GM06990 (cell line): Measurements from ENCODE around the gene TMIGD1.
A peak's percentile ranks its signal among the peaks of the same experiment; 100 is the strongest.

ENCODE experiments used
- DNase-seq: peaks from one replicate; pipeline ENCODE4 v3.0.0-alpha.2; 2011; ENCODE audit not compliant: insufficient read length; ENCODE audit errors: extremely low read depth
- H3K27me3 ChIP-seq: replicated peaks from 2 replicates; pipeline ENCODE4 v1.6.0; 2011; ENCODE audit warnings: low read length; ENCODE audit not compliant: control insufficient read depth, insufficient read depth
- H3K36me3 ChIP-seq: 2 replicates; pipeline ENCODE4 v1.5.1; 2011; ENCODE audit warnings: low read length; ENCODE audit not compliant: control insufficient read depth, insufficient read depth
- H3K4me3 ChIP-seq: replicated peaks from 2 replicates; pipeline ENCODE4 v1.5.1; 2011; ENCODE audit warnings: low read depth, mild to moderate bottlenecking, control low read depth, low read length
- TF ChIP-seq, protein P1 (sequence below): IDR thresholded peaks from 2 replicates; pipeline ENCODE4 v1.5.1; 2011; ENCODE audit warnings: low read length, control low read depth, mild to moderate bottlenecking, inconsistent platforms; ENCODE audit not compliant: insufficient read depth, poor library complexity, severe bottlenecking

The TMIGD1 gene

DNA sequence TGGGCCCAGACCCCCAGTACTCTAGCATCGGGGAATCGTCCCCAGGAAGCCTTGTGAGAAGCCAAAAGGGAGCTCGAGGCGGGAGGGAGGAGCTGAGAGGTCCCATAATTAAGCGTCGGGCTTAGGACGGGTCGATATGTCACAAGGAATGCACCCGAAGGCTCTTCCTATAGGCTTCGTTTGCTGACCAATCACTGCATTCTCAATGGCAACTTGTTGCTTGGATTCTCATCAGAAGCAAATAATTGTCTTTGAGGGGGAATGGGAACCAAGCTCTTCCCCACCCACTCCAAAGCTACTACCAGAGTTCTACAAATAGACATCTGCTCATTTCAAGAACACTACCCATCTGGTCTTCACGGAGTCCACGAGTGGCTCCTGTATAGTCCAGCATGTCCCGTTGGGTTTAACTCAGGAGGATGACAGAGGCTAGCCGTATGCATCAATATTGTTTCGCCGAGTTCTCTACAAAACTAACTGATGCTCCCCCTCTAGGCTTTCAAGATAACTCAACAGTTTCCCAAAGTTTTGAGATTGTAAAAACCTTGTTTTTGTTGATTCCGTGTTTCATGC is 41.5 kb downstream of the TMIGD1 start:
- TF ChIP-seq, protein P1, sequence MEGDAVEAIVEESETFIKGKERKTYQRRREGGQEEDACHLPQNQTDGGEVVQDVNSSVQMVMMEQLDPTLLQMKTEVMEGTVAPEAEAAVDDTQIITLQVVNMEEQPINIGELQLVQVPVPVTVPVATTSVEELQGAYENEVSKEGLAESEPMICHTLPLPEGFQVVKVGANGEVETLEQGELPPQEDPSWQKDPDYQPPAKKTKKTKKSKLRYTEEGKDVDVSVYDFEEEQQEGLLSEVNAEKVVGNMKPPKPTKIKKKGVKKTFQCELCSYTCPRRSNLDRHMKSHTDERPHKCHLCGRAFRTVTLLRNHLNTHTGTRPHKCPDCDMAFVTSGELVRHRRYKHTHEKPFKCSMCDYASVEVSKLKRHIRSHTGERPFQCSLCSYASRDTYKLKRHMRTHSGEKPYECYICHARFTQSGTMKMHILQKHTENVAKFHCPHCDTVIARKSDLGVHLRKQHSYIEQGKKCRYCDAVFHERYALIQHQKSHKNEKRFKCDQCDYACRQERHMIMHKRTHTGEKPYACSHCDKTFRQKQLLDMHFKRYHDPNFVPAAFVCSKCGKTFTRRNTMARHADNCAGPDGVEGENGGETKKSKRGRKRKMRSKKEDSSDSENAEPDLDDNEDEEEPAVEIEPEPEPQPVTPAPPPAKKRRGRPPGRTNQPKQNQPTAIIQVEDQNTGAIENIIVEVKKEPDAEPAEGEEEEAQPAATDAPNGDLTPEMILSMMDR = no peak
- Histone ChIP-seq H3K4me3 (peak overlapping the region; percentile 79), H3K36me3 (no peaks in the 10 kb centered on the region), H3K27me3 (no peaks in the 10 kb centered on the region)
- no peak for DNase-seq

DNA sequence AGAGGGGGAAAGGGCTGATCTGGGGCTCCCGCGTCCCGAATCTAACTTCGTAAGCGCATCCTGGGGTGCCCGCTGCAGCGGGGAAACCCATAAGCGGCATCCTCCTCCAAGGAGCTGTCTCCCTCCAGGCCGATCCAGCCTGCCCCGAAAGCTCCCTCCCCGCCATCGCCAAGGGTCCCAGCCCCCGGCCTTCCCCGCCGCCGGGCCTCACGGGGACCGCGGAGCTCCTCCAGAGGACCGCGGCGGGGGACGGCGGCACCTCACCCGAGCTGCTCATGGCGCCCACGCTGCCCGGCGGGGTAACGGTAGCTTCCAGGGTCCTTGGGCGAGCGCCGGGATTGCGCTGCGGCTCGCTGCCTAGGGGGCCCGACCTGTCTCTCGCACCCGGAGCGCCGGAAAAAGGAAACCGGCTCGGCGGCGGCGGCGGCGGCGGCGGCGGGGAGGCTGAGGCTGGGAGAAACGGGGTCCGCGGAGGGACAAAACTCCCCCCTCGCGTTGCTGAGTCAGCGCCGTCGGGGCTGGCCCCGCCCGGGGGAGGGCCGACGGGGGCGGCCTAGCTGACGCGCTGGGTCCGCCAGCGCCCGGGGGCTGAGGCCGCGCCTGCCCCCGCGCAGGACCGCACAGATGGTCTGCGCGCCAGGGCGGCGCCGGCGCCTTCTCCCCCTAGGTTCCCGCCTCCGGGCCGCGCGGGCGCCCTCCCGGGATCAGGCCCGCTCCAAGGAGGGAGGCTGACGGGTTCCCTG is 42.1 kb downstream of the TMIGD1 start, which contains the start of gene BLMH:
BLMH (minus strand) TSS at position 402 of the 743 bp plus-strand sequence; CDS start at position 277, 125 bp downstream.
- DNase-seq = peak; percentile 89
- TF ChIP-seq, protein P1 = no peak
- Histone ChIP-seq H3K4me3 (peak within 1 kb of the TSS; percentile 79), H3K27me3 (no peaks in the 10 kb centered on the region), H3K36me3 (peaks cover 4% of the 10 kb centered on the region)

GRCh38 chr17:30290696-30291542 is 42.9 kb downstream of the TMIGD1 start:
- H3K27me3 ChIP-seq = no peaks in the 10 kb centered on the region
- H3K4me3 ChIP-seq = peak overlapping the region; percentile 79
- no peak for DNase-seq
- TF ChIP-seq, protein P1 = no peak
- H3K36me3 ChIP-seq = peaks cover 5% of the 10 kb centered on the region

GRCh38 chr17:30290077-30290476 is 43.8 kb downstream of the TMIGD1 start:
- H3K4me3 ChIP-seq = no peak overlapping the region

DNA sequence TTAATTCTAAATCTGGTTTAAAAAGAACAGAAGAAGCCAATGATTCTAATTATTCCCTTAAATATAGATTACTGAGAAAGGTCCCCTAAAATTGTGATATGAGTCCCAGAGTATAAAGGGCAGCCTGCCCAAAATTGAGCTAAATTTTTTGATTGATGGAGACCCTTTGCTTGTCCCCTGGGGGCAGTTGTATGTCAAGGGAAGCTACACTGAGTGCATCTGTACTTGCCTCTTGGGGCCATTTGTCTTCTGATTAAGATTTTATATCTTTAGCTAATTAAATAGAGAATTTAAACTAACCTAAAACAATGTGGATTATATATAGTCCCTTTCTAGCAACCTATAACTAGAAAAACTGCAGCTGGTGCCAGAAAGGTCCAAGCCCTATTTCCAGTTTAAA is 54.7 kb downstream of the TMIGD1 start:
- TF ChIP-seq, protein P1 = no peak
- DNase-seq = no peak
- no peaks in the 10 kb centered on the region for H3K27me3 ChIP-seq
- H3K4me3 ChIP-seq = no peak overlapping the region
- peaks cover 8% of the 10 kb centered on the region for H3K36me3 ChIP-seq

More at GRCh38 chr17:30290077-30290476, 43.8 kb downstream of the TMIGD1 start:
- H3K27me3 ChIP-seq = no peaks in the 10 kb centered on the region
- no peak for DNase-seq
- TF ChIP-seq, protein P1 = no peak
- peaks cover 8% of the 10 kb centered on the region for H3K36me3 ChIP-seq
